Vagina (tissue), 2 donors: ENCODE data around the gene PODN. TPM values are rescaled to one million over a fixed set of nuclear protein-coding genes. Genes with fewer than 3 reads are reported as not detected.

Source experiments
- DNase-seq, 2 donors: peaks; one replicate each; pipeline ENCODE4 v3.0.0-alpha.2; 2017; ENCODE audit errors: extremely low spot score in 2 of 2
- H3K27ac ChIP-seq: fragments of 200-600 bp; sonication (generic); one replicate; pipeline ENCODE4 v1.5.1; 2019
- H3K27me3 ChIP-seq: fragments of 200-600 bp; sonication (generic); one replicate; pipeline ENCODE4 v1.5.1; 2019
- H3K36me3 ChIP-seq, 2 donors: fragments of 200-600 bp; sonication (generic); one replicate each; pipeline ENCODE4 v1.5.1; 2017 to 2019
- H3K4me1 ChIP-seq: fragments of 200-600 bp; sonication (generic); one replicate; pipeline ENCODE4 v1.5.1; 2019
- H3K4me3 ChIP-seq, 2 donors: fragments of 200-600 bp; sonication (generic); 1 replicate in 1 of 2; 2 replicates in 1 of 2; pipeline ENCODE4 v1.5.1; 2016 to 2019
- H3K9me3 ChIP-seq: fragments of 200-600 bp; sonication (generic); one replicate; pipeline ENCODE4 v1.5.1; 2019
- CTCF ChIP-seq, 3 experiments: fragments of 450-650 bp in 2 of 3; fragments of 200-600 bp in 1 of 3; sonication (generic) in 1 of 3; IDR thresholded peaks; one replicate each; pipeline ENCODE4 v1.5.1; 2017 to 2019; ENCODE audit warnings: antibody characterized with exemption in 3 of 3, mild to moderate bottlenecking in 2 of 3, moderate library complexity in 2 of 3
- POLR2A ChIP-seq, 2 donors: fragments of 450-650 bp; IDR thresholded peaks; one replicate each; pipeline ENCODE4 v1.6.1; 2017; ENCODE audit warnings: antibody characterized with exemption in 2 of 2, mild to moderate bottlenecking in 2 of 2, moderate library complexity in 2 of 2
- POLR2AphosphoS5 ChIP-seq, 2 donors: sonication (generic); formaldehyde crosslinking; IDR thresholded peaks; one replicate each; pipeline ENCODE4 v1.9.0; 2017; ENCODE audit warnings: antibody characterized with exemption in 2 of 2, mild to moderate bottlenecking in 2 of 2, low read depth in 1 of 2; ENCODE audit not compliant: insufficient read depth in 1 of 2
- intact Hi-C: fragments of 100-400 bp; cut with DNase I; formaldehyde crosslinking; loops from one replicate; pipeline ENCODE4 v1.15.1; 2023
- total RNA-seq: library from RNA; depleted of rRNA; stranded (reverse); fragments of >200 nt; gene quantifications from one replicate; pipeline ENCODE4 v1.2.3, GENCODE V29; 2016

Gene PODN
- total RNA-seq, 1 donor from 2014 or later, result 207 TPM

DNA sequence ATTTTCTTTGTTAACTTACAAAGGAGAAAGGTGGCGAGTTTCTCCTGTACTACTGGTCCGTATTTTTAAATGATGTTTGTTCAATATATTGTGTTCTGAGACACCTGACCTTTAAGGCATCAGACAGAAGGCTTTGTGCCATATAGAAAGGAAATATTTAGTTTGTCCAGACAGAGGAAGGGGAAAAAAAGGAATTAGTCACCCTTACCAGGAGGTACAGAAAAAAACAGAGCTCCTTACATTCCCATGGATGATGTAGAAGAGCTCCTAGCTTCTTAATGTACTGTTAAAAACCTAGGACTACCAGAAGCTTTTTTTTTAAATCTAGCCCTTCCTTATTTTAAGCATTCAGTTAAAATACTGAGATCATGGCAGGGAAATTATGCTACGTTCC is 12.4 kb upstream of the PODN start:
- Histone ChIP-seq H3K27me3 (no peaks in the 10 kb centered on the region), H3K4me3 (no peak overlapping the region), H3K4me1 (peaks cover 17% of the 10 kb centered on the region), H3K36me3 (peaks cover 0 to 19% of the 10 kb centered on the region in 2 donors), H3K27ac (peak overlapping the region; percentile 3), H3K9me3 (no peaks in the 10 kb centered on the region)
- intact Hi-C loops, result no loop called here
- TF ChIP-seq POLR2A (IDR thresholded peaks at IDR 0.05), result no peak
- no peak for TF ChIP-seq POLR2AphosphoS5 (IDR thresholded peaks at IDR 0.05; ENCODE audit: insufficient read depth in 1 of 2, low read depth in 1 of 2)
- no peak for TF ChIP-seq CTCF (IDR thresholded peaks at IDR 0.05)
- DNase-seq, result no peak

- Histone ChIP-seq H3K9me3 (no peaks in the 10 kb centered on the region), H3K27me3 (no peaks in the 10 kb centered on the region), H3K4me1 (peaks cover 17% of the 10 kb centered on the region), H3K36me3 (peaks cover 0 to 19% of the 10 kb centered on the region in 2 donors), H3K27ac (peak overlapping the region; percentile 3), H3K4me3 (no peak overlapping the region)
- DNase-seq, result no peak
- no peak for TF ChIP-seq CTCF (IDR thresholded peaks at IDR 0.05)
- TF ChIP-seq POLR2A (IDR thresholded peaks at IDR 0.05), result no peak
- TF ChIP-seq POLR2AphosphoS5 (IDR thresholded peaks at IDR 0.05; ENCODE audit: insufficient read depth in 1 of 2, low read depth in 1 of 2), result no peak
- intact Hi-C loops, result loop anchor here (10.0 kb wide), 1 partner anchor 126 kb away; the partner anchor contains the start of genes ECHDC2 and SCP2
Measured at GRCh38 chr1:53050310-53050709, 11.7 kb upstream of the PODN start.

DNA sequence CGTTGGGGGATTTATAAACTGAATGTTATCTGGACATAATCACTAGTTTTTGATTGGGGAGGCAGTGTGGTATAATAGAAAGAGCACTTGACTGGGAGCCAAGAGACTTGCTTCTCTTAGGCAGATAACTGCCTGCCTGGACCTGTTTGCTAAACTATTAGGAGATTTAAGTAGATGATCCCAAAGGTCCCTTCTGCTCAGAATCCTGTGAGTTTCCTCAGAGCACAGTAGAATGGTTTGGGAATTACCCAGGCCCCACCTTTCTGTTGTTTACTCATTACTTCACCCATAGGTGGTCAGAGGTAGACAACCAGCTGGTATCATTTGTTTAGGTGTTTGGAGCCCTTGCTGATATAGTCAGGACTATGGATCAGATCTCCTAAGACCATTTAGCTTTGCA is 10.3 kb upstream of the PODN start:
- no peaks in the 10 kb centered on the region for H3K9me3 ChIP-seq
- H3K4me3 ChIP-seq, result no peak overlapping the region
- H3K36me3 ChIP-seq, result peaks cover 0 to 19% of the 10 kb centered on the region in 2 donors
- H3K27me3 ChIP-seq, result no peaks in the 10 kb centered on the region
- TF ChIP-seq POLR2AphosphoS5 (IDR thresholded peaks at IDR 0.05; ENCODE audit: insufficient read depth in 1 of 2, low read depth in 1 of 2) (no peak), CTCF (IDR thresholded peaks at IDR 0.05) (no peak), POLR2A (IDR thresholded peaks at IDR 0.05) (no peak)
- intact Hi-C loops, result loop anchor here (10.0 kb wide), 1 partner anchor 127 kb away; the partner anchor contains the start of genes ECHDC2 and SCP2
- H3K27ac ChIP-seq, result no peak overlapping the region
- DNase-seq, result no peak
- peaks cover 16% of the 10 kb centered on the region for H3K4me1 ChIP-seq

GRCh38 chr1:53057127-53057526 is 4.9 kb upstream of the PODN start:
- no peak for DNase-seq
- Histone ChIP-seq H3K27me3 (no peaks in the 10 kb centered on the region), H3K27ac (peak overlapping the region; percentile 67), H3K36me3 (no peaks in the 10 kb centered on the region), H3K9me3 (no peaks in the 10 kb centered on the region), H3K4me3 (no peak overlapping the region), H3K4me1 (peaks cover 35% of the 10 kb centered on the region)
- TF ChIP-seq POLR2AphosphoS5 (IDR thresholded peaks at IDR 0.05; ENCODE audit: insufficient read depth in 1 of 2, low read depth in 1 of 2) (peak in 1 of 2 donors; percentile 46), CTCF (IDR thresholded peaks at IDR 0.05) (no peak)
- intact Hi-C loops, result loop anchor here (10.0 kb wide), 1 partner anchor 132 kb away; the partner anchor contains the start of genes ECHDC2 and SCP2

- Histone ChIP-seq H3K36me3 (no peaks in the 10 kb centered on the region), H3K9me3 (no peaks in the 10 kb centered on the region), H3K27me3 (no peaks in the 10 kb centered on the region), H3K27ac (peak overlapping the region; percentile 89), H3K4me1 (peaks cover 44% of the 10 kb centered on the region), H3K4me3 (no peak overlapping the region)
- intact Hi-C loops, result no loop called here
- TF ChIP-seq POLR2A (IDR thresholded peaks at IDR 0.05) (no peak), POLR2AphosphoS5 (IDR thresholded peaks at IDR 0.05; ENCODE audit: insufficient read depth in 1 of 2, low read depth in 1 of 2) (no peak), CTCF (IDR thresholded peaks at IDR 0.05) (no peak)
- DNase-seq, result peak in 1 of 2 donors; percentile 88
Measured at GRCh38 chr1:53060579-53060978, 1.4 kb upstream of the PODN start.
